ENCODE data around the gene LSG1. TPM values are rescaled to one million over a fixed set of nuclear protein-coding genes. Genes with fewer than 3 reads are reported as not detected.

LSG1 gene
- total RNA-seq, 4 donors from 2014 or later = 42.9 to 120 (median 81.9) TPM

DNA sequence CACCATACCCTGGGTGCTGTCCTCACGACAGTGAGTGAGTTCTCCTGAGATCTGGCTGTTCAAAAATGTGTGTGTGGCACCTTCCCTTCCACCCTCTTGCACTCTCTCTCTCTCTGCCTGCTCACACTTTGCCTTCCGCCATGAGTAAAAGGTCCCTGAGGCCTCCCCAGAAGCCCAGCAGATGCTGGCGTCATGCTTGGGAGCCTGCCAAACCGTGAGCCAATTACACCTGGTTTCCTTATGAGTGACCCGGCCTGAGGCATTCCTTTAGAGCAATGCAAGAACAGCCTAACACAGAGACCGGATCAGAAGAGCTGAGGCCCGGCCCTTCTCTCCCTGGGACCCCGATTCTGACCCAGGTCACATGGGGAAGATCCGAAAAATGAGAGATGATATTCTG lies 54.2 kb downstream of the LSG1 start:
- no peak for DNase-seq
- TF ChIP-seq, protein P1, sequence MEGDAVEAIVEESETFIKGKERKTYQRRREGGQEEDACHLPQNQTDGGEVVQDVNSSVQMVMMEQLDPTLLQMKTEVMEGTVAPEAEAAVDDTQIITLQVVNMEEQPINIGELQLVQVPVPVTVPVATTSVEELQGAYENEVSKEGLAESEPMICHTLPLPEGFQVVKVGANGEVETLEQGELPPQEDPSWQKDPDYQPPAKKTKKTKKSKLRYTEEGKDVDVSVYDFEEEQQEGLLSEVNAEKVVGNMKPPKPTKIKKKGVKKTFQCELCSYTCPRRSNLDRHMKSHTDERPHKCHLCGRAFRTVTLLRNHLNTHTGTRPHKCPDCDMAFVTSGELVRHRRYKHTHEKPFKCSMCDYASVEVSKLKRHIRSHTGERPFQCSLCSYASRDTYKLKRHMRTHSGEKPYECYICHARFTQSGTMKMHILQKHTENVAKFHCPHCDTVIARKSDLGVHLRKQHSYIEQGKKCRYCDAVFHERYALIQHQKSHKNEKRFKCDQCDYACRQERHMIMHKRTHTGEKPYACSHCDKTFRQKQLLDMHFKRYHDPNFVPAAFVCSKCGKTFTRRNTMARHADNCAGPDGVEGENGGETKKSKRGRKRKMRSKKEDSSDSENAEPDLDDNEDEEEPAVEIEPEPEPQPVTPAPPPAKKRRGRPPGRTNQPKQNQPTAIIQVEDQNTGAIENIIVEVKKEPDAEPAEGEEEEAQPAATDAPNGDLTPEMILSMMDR (IDR thresholded peaks at IDR 0.05) = no peak
- TF ChIP-seq POLR2A (IDR thresholded peaks at IDR 0.05) = no peak
- H3K27me3 ChIP-seq = no peaks in the 10 kb centered on the region

DNA sequence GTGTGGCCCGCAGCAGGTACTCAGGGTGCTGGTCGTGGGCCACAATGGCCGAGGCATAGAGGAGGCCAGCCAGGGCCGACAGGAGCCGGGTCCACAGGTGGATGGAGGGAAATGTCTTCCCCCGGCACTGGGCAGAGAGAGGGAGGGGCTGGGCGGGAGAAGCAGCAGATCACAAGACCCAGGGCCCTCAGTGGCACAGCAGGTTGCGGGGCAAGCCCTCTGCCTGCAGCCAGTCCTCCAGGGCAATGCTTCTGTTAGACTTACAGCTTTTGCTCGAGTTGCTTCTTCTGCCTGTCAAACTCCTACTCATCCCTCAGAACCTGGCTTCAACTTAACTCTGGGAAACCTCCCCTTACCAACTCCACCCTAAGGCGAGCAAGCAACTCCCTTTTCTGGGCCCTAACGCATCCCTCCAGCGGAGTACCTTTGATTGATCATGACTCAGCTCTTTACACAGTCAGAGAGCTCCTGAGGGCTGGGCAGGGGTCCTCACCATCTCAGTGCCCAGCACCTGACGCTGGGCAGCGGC lies 54.8 kb downstream of the LSG1 start:
- Histone ChIP-seq H3K27ac (no peak overlapping the region), H3K27me3 (no peaks in the 10 kb centered on the region), H3K4me3 (no peak overlapping the region), H3K4me1 (peaks cover 0 to 4% (median 0%) of the 10 kb centered on the region in 4 donors), H3K9me3 (no peaks in the 10 kb centered on the region), H3K36me3 (no peaks in the 10 kb centered on the region)
- no peak for DNase-seq
- TF ChIP-seq, protein P1 (IDR thresholded peaks at IDR 0.05) = no peak
- TF ChIP-seq POLR2A (IDR thresholded peaks at IDR 0.05) = no peak

More for the DNA sequence above, 54.2 kb downstream of the LSG1 start:
- no peaks in the 10 kb centered on the region for H3K9me3 ChIP-seq
- H3K4me1 ChIP-seq = peaks cover 0 to 4% (median 0%) of the 10 kb centered on the region in 4 donors
- H3K27ac ChIP-seq = no peak overlapping the region
- no peaks in the 10 kb centered on the region for H3K36me3 ChIP-seq
- H3K4me3 ChIP-seq = no peak overlapping the region

DNA sequence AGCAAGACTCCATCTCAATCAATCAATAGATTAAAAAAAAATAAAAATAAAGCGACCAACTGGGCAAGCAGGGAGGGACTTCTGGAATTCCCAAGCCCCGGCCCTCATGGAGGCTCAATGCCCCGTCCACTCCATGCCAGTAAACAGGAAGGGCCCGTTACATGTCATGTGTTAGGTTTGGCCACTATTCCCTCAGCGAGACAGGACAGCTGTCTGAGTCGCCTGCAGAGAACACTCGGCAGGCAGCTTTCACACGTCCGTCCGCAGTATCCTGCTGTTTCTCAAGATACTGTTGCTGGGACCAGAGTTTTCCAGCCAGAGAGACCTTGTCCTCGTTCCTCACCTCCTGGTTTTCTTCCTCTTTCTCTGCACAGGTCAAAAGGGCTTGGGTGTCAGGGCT lies 56.8 kb downstream of the LSG1 start:
- H3K36me3 ChIP-seq = no peaks in the 10 kb centered on the region

DNA sequence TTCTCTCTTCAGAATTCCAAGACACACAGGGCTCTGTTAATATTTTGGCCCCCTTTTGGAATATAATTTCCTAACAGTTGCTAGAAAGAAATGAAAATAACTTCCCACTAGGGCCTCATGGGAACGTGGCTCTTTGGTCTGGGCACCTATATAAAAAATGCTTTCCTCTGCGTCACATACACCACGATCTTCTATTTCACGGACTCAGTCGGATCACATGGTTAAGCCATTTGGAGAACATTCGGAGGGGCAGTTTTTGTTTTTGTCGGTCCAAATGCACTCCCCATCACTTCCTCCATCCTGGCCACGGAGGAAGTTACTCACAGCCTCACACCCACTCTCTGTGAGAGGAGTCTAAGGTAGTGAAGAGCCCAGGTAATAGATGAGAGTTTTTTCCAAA lies 59.8 kb downstream of the LSG1 start:
- H3K9me3 ChIP-seq = no peaks in the 10 kb centered on the region
- H3K4me3 ChIP-seq = no peak overlapping the region
- H3K27ac ChIP-seq = no peak overlapping the region
- H3K27me3 ChIP-seq = no peaks in the 10 kb centered on the region
- no peaks in the 10 kb centered on the region for H3K4me1 ChIP-seq
- no peak for DNase-seq
- TF ChIP-seq POLR2A (IDR thresholded peaks at IDR 0.05) = no peak
- TF ChIP-seq, protein P1 (IDR thresholded peaks at IDR 0.05) = no peak
- H3K36me3 ChIP-seq = no peaks in the 10 kb centered on the region

More for the DNA sequence above, 56.8 kb downstream of the LSG1 start:
- H3K27ac ChIP-seq = no peak overlapping the region
- no peak for DNase-seq
- H3K27me3 ChIP-seq = no peaks in the 10 kb centered on the region
- H3K4me1 ChIP-seq = no peaks in the 10 kb centered on the region
- no peaks in the 10 kb centered on the region for H3K9me3 ChIP-seq
- no peak overlapping the region for H3K4me3 ChIP-seq
- TF ChIP-seq, protein P1 (IDR thresholded peaks at IDR 0.05) = no peak
- no peak for TF ChIP-seq POLR2A (IDR thresholded peaks at IDR 0.05)

DNA sequence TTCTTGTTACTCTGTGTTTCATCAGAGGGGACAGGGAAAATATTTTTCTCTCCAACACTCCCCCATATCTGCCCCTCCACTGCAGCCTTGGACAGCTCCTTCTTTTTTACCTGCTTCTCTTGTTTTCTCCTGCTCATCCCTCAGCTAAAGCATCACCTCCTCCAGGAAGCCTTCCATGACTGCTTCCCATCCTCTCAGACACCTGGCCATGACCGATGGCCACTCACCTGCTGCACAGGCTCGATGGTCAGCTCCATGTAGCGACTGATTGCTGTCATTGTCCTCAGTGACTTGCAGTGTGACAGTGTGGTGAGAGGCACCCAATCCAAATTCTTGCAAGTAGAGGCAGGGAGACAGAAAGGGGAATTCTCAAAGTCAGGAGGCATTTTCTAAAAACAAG lies 61.3 kb downstream of the LSG1 start:
- no peaks in the 10 kb centered on the region for H3K27me3 ChIP-seq
- no peak for DNase-seq
- H3K4me1 ChIP-seq = no peaks in the 10 kb centered on the region
- no peaks in the 10 kb centered on the region for H3K36me3 ChIP-seq
- H3K4me3 ChIP-seq = no peak overlapping the region
- no peaks in the 10 kb centered on the region for H3K9me3 ChIP-seq
- H3K27ac ChIP-seq = no peak overlapping the region
- TF ChIP-seq, protein P1 (IDR thresholded peaks at IDR 0.05) = no peak
- TF ChIP-seq POLR2A (IDR thresholded peaks at IDR 0.05) = no peak

DNA sequence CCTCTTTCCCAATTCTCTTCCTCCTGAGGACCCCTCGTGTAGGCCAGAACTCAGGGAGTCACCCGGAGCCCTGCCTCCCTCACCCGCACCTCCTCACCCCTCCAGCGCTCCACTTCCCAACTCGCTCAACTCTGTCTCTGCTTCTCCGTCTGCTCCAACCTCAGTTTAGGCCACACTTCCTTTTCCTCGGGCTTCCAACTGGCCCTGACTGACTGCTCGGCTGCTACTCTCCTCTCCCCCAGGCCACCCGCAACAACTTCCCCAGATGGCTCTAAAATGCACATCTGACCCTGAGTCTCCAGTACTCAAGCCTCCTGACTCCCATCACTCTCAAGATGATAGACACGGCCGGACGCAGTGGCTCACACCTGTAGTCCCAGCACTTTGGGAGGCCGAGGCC lies 62.4 kb downstream of the LSG1 start:
- Histone ChIP-seq H3K4me3 (no peak overlapping the region), H3K27me3 (no peaks in the 10 kb centered on the region), H3K27ac (no peak overlapping the region), H3K9me3 (no peaks in the 10 kb centered on the region), H3K4me1 (no peaks in the 10 kb centered on the region), H3K36me3 (peaks cover 0 to under 1% (median 0%) of the 10 kb centered on the region in 3 donors)
- no peak for DNase-seq
- TF ChIP-seq POLR2A (IDR thresholded peaks at IDR 0.05) = no peak
- TF ChIP-seq, protein P1 (IDR thresholded peaks at IDR 0.05) = no peak
